Kidney epithelial cell (primary cell): ENCODE measurements around the gene TOE1. TPM values are rescaled to one million over a fixed set of nuclear protein-coding genes. Genes with fewer than 3 reads are reported as not detected.
A peak's percentile ranks its signal among the peaks of the same experiment; 100 is the strongest.

Experiments used
- DNase-seq: peaks from one replicate; pipeline ENCODE4 v3.0.0-alpha.2; 2010; ENCODE audit warnings: low read depth
- H3K27me3 ChIP-seq: 2 replicates; pipeline ENCODE4 v1.6.0; 2011; ENCODE audit warnings: low read length; ENCODE audit not compliant: control insufficient read depth, insufficient read depth
- H3K36me3 ChIP-seq: 2 replicates; pipeline ENCODE4 v1.5.1; 2011; ENCODE audit warnings: low read length; ENCODE audit not compliant: control insufficient read depth, insufficient read depth
- H3K4me3 ChIP-seq: 2 replicates; pipeline ENCODE4 v1.5.1; 2011; ENCODE audit warnings: low read depth, mild to moderate bottlenecking, control low read depth, low read length
- total RNA-seq: library from RNA; depleted of rRNA; stranded (reverse); fragments of >200 nt; gene quantifications from 2 replicates; pipeline ENCODE4 v1.2.3, GENCODE V29; 2015
- TF ChIP-seq, protein P1 (sequence below): IDR thresholded peaks from 2 replicates; pipeline ENCODE4 v1.5.1; 2011; ENCODE audit warnings: mild to moderate bottlenecking, moderate library complexity, low read length, control low read depth, inconsistent platforms; ENCODE audit not compliant: insufficient read depth, poor library complexity, severe bottlenecking

The TOE1 gene
- total RNA-seq, 1 donor from 2014 or later = 14.8 TPM

DNA sequence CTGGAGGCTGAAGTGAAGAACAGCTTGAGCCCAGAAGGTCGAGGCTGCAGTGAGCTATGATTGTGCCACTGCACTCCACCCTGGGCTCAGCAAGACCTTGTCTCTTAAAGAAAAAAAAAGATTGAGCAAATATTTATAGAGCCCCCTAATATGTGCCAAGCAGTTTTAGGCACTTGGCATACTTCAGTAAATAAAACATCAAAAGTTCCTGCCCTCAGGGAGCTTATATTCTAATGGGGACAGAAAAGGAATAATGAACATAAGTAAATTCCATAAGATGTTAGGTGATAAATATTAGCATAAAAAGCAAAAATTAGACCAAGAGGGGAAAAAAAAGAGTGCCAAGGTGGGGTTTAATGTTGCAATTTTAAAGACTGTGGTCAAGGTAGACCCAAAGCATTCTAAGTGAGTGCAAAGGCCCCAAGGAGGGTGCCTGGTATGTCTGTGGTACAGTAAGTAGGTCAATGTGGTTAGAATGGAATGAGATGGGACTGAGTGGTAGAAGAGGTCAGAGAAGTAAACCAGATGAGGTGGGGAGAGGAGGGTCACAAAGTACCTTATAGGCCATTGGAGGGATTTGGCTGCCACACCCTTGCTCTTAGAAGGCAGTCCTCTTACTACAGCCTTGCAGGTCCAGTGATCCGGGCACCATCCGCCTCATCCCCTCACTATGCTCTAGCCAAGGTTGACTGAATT lies 2.2 kb upstream of the TOE1 start:
- DNase-seq = no peak
- H3K4me3 ChIP-seq = no peak overlapping the region
- TF ChIP-seq, protein P1, sequence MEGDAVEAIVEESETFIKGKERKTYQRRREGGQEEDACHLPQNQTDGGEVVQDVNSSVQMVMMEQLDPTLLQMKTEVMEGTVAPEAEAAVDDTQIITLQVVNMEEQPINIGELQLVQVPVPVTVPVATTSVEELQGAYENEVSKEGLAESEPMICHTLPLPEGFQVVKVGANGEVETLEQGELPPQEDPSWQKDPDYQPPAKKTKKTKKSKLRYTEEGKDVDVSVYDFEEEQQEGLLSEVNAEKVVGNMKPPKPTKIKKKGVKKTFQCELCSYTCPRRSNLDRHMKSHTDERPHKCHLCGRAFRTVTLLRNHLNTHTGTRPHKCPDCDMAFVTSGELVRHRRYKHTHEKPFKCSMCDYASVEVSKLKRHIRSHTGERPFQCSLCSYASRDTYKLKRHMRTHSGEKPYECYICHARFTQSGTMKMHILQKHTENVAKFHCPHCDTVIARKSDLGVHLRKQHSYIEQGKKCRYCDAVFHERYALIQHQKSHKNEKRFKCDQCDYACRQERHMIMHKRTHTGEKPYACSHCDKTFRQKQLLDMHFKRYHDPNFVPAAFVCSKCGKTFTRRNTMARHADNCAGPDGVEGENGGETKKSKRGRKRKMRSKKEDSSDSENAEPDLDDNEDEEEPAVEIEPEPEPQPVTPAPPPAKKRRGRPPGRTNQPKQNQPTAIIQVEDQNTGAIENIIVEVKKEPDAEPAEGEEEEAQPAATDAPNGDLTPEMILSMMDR = no peak
- H3K27me3 ChIP-seq = no peaks in the 10 kb centered on the region
- H3K36me3 ChIP-seq = peaks cover 3% of the 10 kb centered on the region

DNA sequence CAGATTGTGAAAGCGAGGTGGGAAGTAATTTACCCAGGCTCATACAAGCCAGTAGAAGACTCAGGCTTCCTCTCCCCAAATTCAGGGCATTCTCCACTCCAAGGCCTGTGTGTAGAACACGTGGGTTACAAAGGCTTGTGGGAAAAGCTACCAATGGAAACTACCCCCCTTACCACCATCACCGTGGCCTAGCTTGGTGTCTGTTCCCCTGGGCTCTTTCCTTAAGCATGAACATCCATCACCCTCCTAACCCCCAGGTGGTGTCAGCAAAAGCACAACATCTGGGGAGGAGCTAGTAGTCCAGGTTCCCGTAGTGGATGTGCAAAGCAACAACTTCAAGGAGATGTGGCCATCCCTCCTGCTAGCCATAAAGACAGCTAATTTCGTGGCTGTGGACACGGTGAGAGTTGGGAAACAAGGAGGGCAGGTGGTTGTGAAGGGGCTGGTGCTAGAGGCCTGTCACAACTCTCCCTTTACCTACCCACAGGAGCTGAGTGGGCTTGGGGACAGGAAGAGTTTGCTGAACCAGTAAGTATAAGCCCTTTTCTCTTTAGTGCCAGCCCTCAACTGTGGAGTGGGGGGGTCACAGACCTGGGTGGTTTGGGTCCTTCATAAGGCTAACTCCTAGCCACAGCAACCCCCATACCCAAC lies 971 bp downstream of the TOE1 start:
- Histone ChIP-seq H3K36me3 (peaks cover 3% of the 10 kb centered on the region), H3K4me3 (peak overlapping the region; percentile 89), H3K27me3 (no peaks in the 10 kb centered on the region)
- TF ChIP-seq, protein P1 = no peak
- DNase-seq = no peak

DNA sequence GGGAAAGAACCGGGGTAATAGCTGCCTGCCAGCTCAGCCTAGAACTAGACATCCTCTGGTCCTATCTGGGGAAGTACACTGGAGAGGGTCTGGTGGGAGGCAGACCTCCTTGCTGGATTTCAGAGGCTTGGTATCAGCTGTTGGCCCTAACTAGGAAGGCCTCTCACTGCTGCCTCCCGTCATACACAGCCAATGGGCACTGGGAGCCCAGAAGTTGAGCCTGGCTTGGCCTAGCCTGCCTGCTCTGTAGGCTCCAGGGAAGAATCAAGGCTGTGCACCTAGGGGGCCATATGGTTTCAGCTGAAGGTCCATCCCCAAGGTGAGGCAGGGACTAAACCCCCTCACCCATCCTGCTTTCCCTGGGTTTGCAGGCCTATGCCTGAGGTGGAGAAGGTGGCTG lies 4.5 kb downstream of the TOE1 start:
- H3K4me3 ChIP-seq = no peak overlapping the region
- H3K36me3 ChIP-seq = peaks cover 3% of the 10 kb centered on the region
- DNase-seq = no peak
- no peaks in the 10 kb centered on the region for H3K27me3 ChIP-seq
- TF ChIP-seq, protein P1 = no peak

DNA sequence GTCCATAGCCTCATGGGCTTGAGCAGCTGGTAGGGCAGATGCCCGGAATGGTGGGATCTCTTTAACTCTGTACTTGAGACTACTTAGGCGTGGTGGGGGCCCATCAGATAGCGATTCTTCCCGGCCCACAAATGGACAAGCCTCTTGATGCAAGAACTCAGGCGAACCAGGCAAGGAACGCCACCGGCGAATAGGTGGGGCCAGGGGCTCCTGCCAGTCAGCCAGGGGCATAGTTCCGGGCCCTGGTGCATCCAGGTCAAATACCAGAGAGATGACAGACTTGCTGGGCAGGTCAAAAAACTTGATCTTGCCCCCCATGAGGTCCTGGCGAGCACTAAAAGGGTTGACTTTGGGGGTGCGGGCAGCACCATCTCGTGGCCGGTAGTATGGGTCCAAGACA lies 5.0 kb downstream of the TOE1 start:
- Histone ChIP-seq H3K27me3 (no peaks in the 10 kb centered on the region), H3K4me3 (no peak overlapping the region), H3K36me3 (peaks cover 3% of the 10 kb centered on the region)
- TF ChIP-seq, protein P1 = no peak
- DNase-seq = no peak

DNA sequence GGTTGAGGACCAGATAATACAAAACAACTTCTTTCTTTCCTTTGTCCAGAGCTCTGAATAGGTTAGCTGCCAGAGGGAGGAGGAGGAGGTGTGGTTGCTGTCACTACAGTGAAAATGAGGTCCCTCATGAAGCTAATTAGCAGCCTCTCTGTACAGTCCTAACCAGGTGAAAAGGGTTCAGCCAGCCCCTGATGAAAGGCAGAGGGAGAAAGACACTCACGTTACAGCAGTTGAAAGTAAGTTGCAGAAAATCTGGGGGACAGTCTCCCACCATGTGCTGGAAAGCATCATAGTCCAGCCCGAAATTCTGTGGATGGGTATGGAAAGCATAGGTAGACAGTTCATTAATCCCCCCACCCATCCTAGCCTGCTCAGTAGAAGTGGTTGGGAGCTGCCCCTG lies 6.5 kb downstream of the TOE1 start:
- Histone ChIP-seq H3K27me3 (no peaks in the 10 kb centered on the region), H3K36me3 (peaks cover 3% of the 10 kb centered on the region), H3K4me3 (no peak overlapping the region)
- TF ChIP-seq, protein P1 = no peak
- DNase-seq = no peak
